ENCODE measurements around the gene IRF8.

Gene IRF8

GRCh38 chr16:85931596-85932402 lies 32.8 kb downstream of the IRF8 start:
- H3K27me3 ChIP-seq (replicated peaks in 2 of 5; ENCODE audit: control insufficient read depth in 4 of 5, insufficient read depth in 5 of 5, low read length in 4 of 5) = peaks cover 0 to 18% (median 5%) of the 10 kb centered on the region in 5 experiments
- H3K4me3 ChIP-seq (ENCODE audit: control insufficient read depth in 1 of 7, extremely low read depth in 1 of 7, insufficient read depth in 4 of 7, low read depth in 2 of 7, low read length in 6 of 7) = no peak overlapping the region
- peaks cover 16 to 52% (median 34%) of the 10 kb centered on the region in 4 experiments for H3K4me1 ChIP-seq (ENCODE audit: control extremely low read depth in 1 of 4, control insufficient read depth in 4 of 4, insufficient read depth in 4 of 4, low read length in 3 of 4)
- 90% methylated on average over 16 of the region's 23 CpGs for WGBS (ENCODE audit: insufficient coverage)
- POLR2A ChIA-PET = no interaction called here
- DNase-seq = peak in 1 of 3 donors; percentile 33
- no peak overlapping the region for H3K27ac ChIP-seq (ENCODE audit: insufficient read depth in 1 of 2, low read depth in 1 of 2, low read length in 2 of 2, poor library complexity in 1 of 2, severe bottlenecking in 2 of 2)
- H3K9me3 ChIP-seq (ENCODE audit: control extremely low read depth in 1 of 5, control insufficient read depth in 4 of 5, insufficient read depth in 2 of 5, low read depth in 1 of 5, low read length in 4 of 5) = no peaks in the 10 kb centered on the region
- CTCF ChIA-PET = no interaction called here
- no peaks in the 10 kb centered on the region for H3K36me3 ChIP-seq (ENCODE audit: control insufficient read depth in 4 of 4, insufficient read depth in 4 of 4, low read length in 3 of 4)

DNA sequence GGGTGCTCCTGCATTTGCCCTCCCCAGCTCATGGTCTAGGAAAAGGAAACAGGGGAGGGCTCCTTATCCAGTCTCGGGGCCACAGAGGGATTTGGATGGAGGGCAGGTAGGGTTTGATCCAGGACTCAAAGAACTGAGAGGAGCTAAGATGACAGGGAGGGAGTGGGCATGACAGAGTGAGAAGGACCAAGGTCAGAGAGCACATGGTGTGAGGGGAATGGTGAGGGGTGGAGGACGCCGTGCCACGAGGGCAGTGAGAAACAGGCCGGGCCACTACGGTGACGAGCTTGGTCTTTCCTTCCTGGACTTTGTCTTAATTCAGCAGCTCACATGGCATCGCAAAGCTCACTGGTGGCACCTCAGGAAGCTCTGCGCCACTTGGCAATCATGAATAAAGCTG lies 35.2 kb downstream of the IRF8 start:
- POLR2A ChIA-PET = no interaction called here
- Histone ChIP-seq H3K36me3 (ENCODE audit: control insufficient read depth in 4 of 4, insufficient read depth in 4 of 4, low read length in 3 of 4) (no peaks in the 10 kb centered on the region), H3K27me3 (replicated peaks in 2 of 5; ENCODE audit: control insufficient read depth in 4 of 5, insufficient read depth in 5 of 5, low read length in 4 of 5) (peaks cover 0 to 11% (median under 1%) of the 10 kb centered on the region in 5 experiments), H3K9me3 (ENCODE audit: control extremely low read depth in 1 of 5, control insufficient read depth in 4 of 5, insufficient read depth in 2 of 5, low read depth in 1 of 5, low read length in 4 of 5) (no peaks in the 10 kb centered on the region), H3K4me1 (ENCODE audit: control extremely low read depth in 1 of 4, control insufficient read depth in 4 of 4, insufficient read depth in 4 of 4, low read length in 3 of 4) (peaks cover 13 to 37% (median 21%) of the 10 kb centered on the region in 4 experiments), H3K27ac (ENCODE audit: insufficient read depth in 1 of 2, low read depth in 1 of 2, low read length in 2 of 2, poor library complexity in 1 of 2, severe bottlenecking in 2 of 2) (no peak overlapping the region), H3K4me3 (ENCODE audit: control insufficient read depth in 1 of 7, extremely low read depth in 1 of 7, insufficient read depth in 4 of 7, low read depth in 2 of 7, low read length in 6 of 7) (no peak overlapping the region)
- CTCF ChIA-PET = interaction anchor here (0.8 to 1.7 kb wide), 4 partner anchors 42 to 113 kb away, joined by 3 read pairs; no protein-coding TSS in a partner anchor
- 96% methylated on average over 8 of the region's 9 CpGs for WGBS (ENCODE audit: insufficient coverage)
- DNase-seq = no peak

DNA sequence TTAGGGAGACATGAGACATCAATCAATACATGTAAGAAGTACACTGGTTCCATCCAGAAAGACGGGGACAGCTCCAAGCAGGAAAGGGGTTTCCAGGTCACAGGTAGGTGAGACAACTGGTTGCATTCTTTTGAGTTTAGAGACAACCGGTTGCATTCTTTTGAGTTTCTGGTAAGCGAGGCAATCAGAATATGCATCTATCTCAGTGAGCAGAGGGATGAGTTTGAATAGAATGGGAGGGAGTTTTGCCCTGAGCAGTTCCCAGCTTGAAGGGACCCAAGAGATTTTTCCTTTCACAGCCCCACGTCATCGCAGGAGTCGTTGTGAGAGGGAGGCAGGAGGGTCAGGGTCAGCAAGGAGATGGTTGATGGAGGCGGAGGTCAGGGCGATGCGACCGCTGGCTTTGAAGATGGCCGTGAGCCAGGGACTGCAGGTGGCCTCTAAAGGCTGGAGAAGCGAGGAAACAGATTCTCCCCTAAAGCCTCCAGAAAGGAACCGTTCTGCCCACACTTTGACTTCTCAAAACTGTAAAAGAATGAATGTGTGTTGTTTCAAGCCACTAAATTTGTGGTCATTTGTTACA lies 36.5 kb downstream of the IRF8 start:
- no peaks in the 10 kb centered on the region for H3K36me3 ChIP-seq (ENCODE audit: control insufficient read depth in 4 of 4, insufficient read depth in 4 of 4, low read length in 3 of 4)
- peak overlapping the region in 2 of 7 experiments; percentile 24 to 30 for H3K4me3 ChIP-seq (ENCODE audit: control insufficient read depth in 1 of 7, extremely low read depth in 1 of 7, insufficient read depth in 4 of 7, low read depth in 2 of 7, low read length in 6 of 7)
- POLR2A ChIA-PET = interaction anchor here (0.6 to 0.7 kb wide), 2 partner anchors 12 to 48 kb away, joined by 3 to 4 read pairs; no protein-coding TSS in a partner anchor
- 36% methylated on average over 11 of the region's 13 CpGs for WGBS (ENCODE audit: insufficient coverage)
- peak in 2 of 3 donors; percentile 51 to 54 for DNase-seq
- peak overlapping the region in 1 of 2 experiments; percentile 71 for H3K27ac ChIP-seq (ENCODE audit: insufficient read depth in 1 of 2, low read depth in 1 of 2, low read length in 2 of 2, poor library complexity in 1 of 2, severe bottlenecking in 2 of 2)
- H3K9me3 ChIP-seq (ENCODE audit: control extremely low read depth in 1 of 5, control insufficient read depth in 4 of 5, insufficient read depth in 2 of 5, low read depth in 1 of 5, low read length in 4 of 5) = no peaks in the 10 kb centered on the region
- H3K4me1 ChIP-seq (ENCODE audit: control extremely low read depth in 1 of 4, control insufficient read depth in 4 of 4, insufficient read depth in 4 of 4, low read length in 3 of 4) = peaks cover 13 to 30% (median 21%) of the 10 kb centered on the region in 4 experiments
- H3K27me3 ChIP-seq (replicated peaks in 2 of 5; ENCODE audit: control insufficient read depth in 4 of 5, insufficient read depth in 5 of 5, low read length in 4 of 5) = peaks cover 0 to 11% (median 0%) of the 10 kb centered on the region in 5 experiments
- CTCF ChIA-PET = interaction anchor here (0.6 to 1.7 kb wide), 3 partner anchors 44 to 63 kb away, joined by 3 to 4 read pairs (median 3); no protein-coding TSS in a partner anchor

DNA sequence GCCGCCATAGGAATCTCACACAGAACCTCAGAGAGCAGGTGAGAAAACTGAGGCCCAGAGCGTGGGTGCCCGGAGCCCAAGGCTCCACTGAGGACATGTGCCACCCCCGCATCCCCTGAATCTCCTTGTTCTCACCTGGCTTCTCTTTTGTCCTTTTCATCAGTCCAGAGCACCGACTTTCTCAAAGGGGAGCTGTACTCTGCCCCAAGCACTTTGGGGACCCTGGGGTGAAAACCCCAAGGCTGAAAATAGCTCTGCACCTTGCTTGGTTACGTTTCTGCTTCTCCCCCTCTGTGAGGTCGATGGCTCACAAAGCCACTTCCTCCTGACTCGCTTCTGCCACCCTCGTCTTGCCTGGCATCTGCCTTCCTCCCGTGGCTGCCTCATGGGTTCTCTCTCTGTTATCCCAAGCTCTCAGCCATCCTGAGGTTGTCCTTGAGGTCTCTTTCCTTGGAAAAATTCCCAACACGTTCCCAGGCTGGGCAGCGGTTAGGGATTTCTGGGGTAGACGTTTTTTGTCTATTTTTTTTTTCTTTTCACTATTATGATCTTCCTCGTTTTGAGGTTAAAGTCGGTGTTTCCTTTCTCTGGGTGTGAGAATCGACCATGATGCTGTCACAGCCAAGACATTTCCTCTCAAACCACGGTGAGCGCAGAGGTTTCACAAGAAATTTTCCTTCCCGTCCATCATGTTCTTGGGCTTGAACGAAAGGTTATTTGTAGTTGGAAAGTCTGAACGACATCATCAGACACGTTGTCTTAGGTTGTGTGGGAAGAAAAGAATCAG lies 37.2 kb downstream of the IRF8 start:
- Histone ChIP-seq H3K36me3 (ENCODE audit: control insufficient read depth in 4 of 4, insufficient read depth in 4 of 4, low read length in 3 of 4) (no peaks in the 10 kb centered on the region), H3K4me1 (ENCODE audit: control extremely low read depth in 1 of 4, control insufficient read depth in 4 of 4, insufficient read depth in 4 of 4, low read length in 3 of 4) (peaks cover 13 to 30% (median 21%) of the 10 kb centered on the region in 4 experiments), H3K27me3 (replicated peaks in 2 of 5; ENCODE audit: control insufficient read depth in 4 of 5, insufficient read depth in 5 of 5, low read length in 4 of 5) (peaks cover 0 to 13% (median 0%) of the 10 kb centered on the region in 5 experiments), H3K4me3 (ENCODE audit: control insufficient read depth in 1 of 7, extremely low read depth in 1 of 7, insufficient read depth in 4 of 7, low read depth in 2 of 7, low read length in 6 of 7) (peak overlapping the region in 5 of 7 experiments; percentile 12 to 40 (median 28)), H3K9me3 (ENCODE audit: control extremely low read depth in 1 of 5, control insufficient read depth in 4 of 5, insufficient read depth in 2 of 5, low read depth in 1 of 5, low read length in 4 of 5) (no peaks in the 10 kb centered on the region), H3K27ac (ENCODE audit: insufficient read depth in 1 of 2, low read depth in 1 of 2, low read length in 2 of 2, poor library complexity in 1 of 2, severe bottlenecking in 2 of 2) (peak overlapping the region in 1 of 2 experiments; percentile 71)
- ChIA-PET POLR2A (interaction anchor here (0.7 kb wide), 1 partner anchor 47 kb away, joined by 3 read pairs; no protein-coding TSS in a partner anchor), CTCF (interaction anchor here (0.6 to 1.7 kb wide), 3 partner anchors 44 to 62 kb away, joined by 3 to 4 read pairs (median 3); no protein-coding TSS in a partner anchor)
- 17% methylated on average over 10 of the region's 22 CpGs for WGBS (ENCODE audit: insufficient coverage)
- DNase-seq = peak; percentile 72 to 92 (median 88)

GRCh38 chr16:85936816-85937215 lies 37.9 kb downstream of the IRF8 start:
- Histone ChIP-seq H3K27ac (ENCODE audit: insufficient read depth in 1 of 2, low read depth in 1 of 2, low read length in 2 of 2, poor library complexity in 1 of 2, severe bottlenecking in 2 of 2) (no peak overlapping the region), H3K4me1 (ENCODE audit: control extremely low read depth in 1 of 4, control insufficient read depth in 4 of 4, insufficient read depth in 4 of 4, low read length in 3 of 4) (peaks cover 13 to 30% (median 21%) of the 10 kb centered on the region in 4 experiments), H3K4me3 (ENCODE audit: control insufficient read depth in 1 of 7, extremely low read depth in 1 of 7, insufficient read depth in 4 of 7, low read depth in 2 of 7, low read length in 6 of 7) (peak overlapping the region in 2 of 7 experiments; percentile 28 to 40), H3K9me3 (ENCODE audit: control extremely low read depth in 1 of 5, control insufficient read depth in 4 of 5, insufficient read depth in 2 of 5, low read depth in 1 of 5, low read length in 4 of 5) (no peaks in the 10 kb centered on the region), H3K27me3 (replicated peaks in 2 of 5; ENCODE audit: control insufficient read depth in 4 of 5, insufficient read depth in 5 of 5, low read length in 4 of 5) (peaks cover 0 to 13% (median 0%) of the 10 kb centered on the region in 5 experiments), H3K36me3 (ENCODE audit: control insufficient read depth in 4 of 4, insufficient read depth in 4 of 4, low read length in 3 of 4) (no peaks in the 10 kb centered on the region)
- POLR2A ChIA-PET = no interaction called here
- WGBS (ENCODE audit: insufficient coverage) = 83% methylated on average over 11 of the region's 12 CpGs
- peak in 2 of 3 donors; percentile 36 to 57 for DNase-seq
- CTCF ChIA-PET = interaction anchor here (1.0 to 1.2 kb wide), 2 partner anchors 13 to 46 kb away, joined by 3 to 4 read pairs; no protein-coding TSS in a partner anchor

- H3K27ac ChIP-seq (ENCODE audit: insufficient read depth in 1 of 2, low read depth in 1 of 2, low read length in 2 of 2, poor library complexity in 1 of 2, severe bottlenecking in 2 of 2) = no peak overlapping the region
- H3K4me1 ChIP-seq (ENCODE audit: control extremely low read depth in 1 of 4, control insufficient read depth in 4 of 4, insufficient read depth in 4 of 4, low read length in 3 of 4) = peaks cover 11 to 27% (median 21%) of the 10 kb centered on the region in 4 experiments
- ChIA-PET CTCF (interaction anchor here (1.0 kb wide), 1 partner anchor 119 kb away, joined by 3 read pairs; no protein-coding TSS in a partner anchor), POLR2A (interaction anchor here (0.6 kb wide), 1 partner anchor 126 kb away, joined by 4 read pairs; no protein-coding TSS in a partner anchor)
- WGBS (ENCODE audit: insufficient coverage) = 95% methylated on average over 4 of the region's 5 CpGs
- DNase-seq = no peak
- no peaks in the 10 kb centered on the region for H3K9me3 ChIP-seq (ENCODE audit: control extremely low read depth in 1 of 5, control insufficient read depth in 4 of 5, insufficient read depth in 2 of 5, low read depth in 1 of 5, low read length in 4 of 5)
- H3K27me3 ChIP-seq (replicated peaks in 2 of 5; ENCODE audit: control insufficient read depth in 4 of 5, insufficient read depth in 5 of 5, low read length in 4 of 5) = peaks cover 0 to 20% (median 0%) of the 10 kb centered on the region in 5 experiments
- H3K4me3 ChIP-seq (ENCODE audit: control insufficient read depth in 1 of 7, extremely low read depth in 1 of 7, insufficient read depth in 4 of 7, low read depth in 2 of 7, low read length in 6 of 7) = no peak overlapping the region
- H3K36me3 ChIP-seq (ENCODE audit: control insufficient read depth in 4 of 4, insufficient read depth in 4 of 4, low read length in 3 of 4) = no peaks in the 10 kb centered on the region
Measured at GRCh38 chr16:85940214-85940613, 41.3 kb downstream of the IRF8 start.

Data from common myeloid progenitor, CD34-positive (primary cell).